PC-9 (cell line): ENCODE data around the gene ZNF443. TPM values are rescaled to one million over a fixed set of nuclear protein-coding genes. Genes with fewer than 3 reads are reported as not detected.
"Not testable (repeated sequence)": the region's sequence is repeated elsewhere in the genome, so short reads cannot be mapped to it uniquely, and the experiment has no call there.

ENCODE experiments used
- BruUV-seq: library from RNA; stranded (reverse); fragments of 400-500 nt; replicated peaks from 2 replicates; lab custom pipeline; 2021; lab: Mats Ljungman, UMichigan
- CTCF ChIA-PET: fragments of 300-600 bp; sonication (Branson Sonifier 250); formaldehyde crosslinking; loops from one replicate; lab custom pipeline; 2022; ENCODE audit warnings: antibody characterized with exemption; lab: Charles Lee
- POLR2A ChIA-PET: fragments of 300-600 bp; sonication (Branson Sonifier 250); formaldehyde crosslinking; loops from one replicate; lab custom pipeline; 2022; ENCODE audit warnings: antibody characterized with exemption; ENCODE audit not compliant: unreplicated experiment; lab: Charles Lee
- DNase-seq, 2 experiments: peaks; one replicate each; pipeline versions ENCODE4 v3.0.0 to v3.0.0-alpha.2; 2015 to 2022; ENCODE audit warnings: mixed read lengths in 1 of 2
- H2AFZ ChIP-seq: fragments of 200-600 bp; sonication (generic); 2 replicates; pipeline ENCODE4 v1.8.1; 2017; ENCODE audit warnings: antibody characterized with exemption
- H3F3A ChIP-seq: fragments of 200-600 bp; sonication (generic); 2 replicates; pipeline ENCODE4 v1.8.1; 2017; ENCODE audit warnings: antibody characterized with exemption, mild to moderate bottlenecking, low read depth; ENCODE audit not compliant: insufficient read depth
- H3K27ac ChIP-seq: fragments of 200-600 bp; sonication (generic); 2 replicates; pipeline ENCODE4 v1.6.1; 2016; ENCODE audit warnings: mixed run types
- H3K27me3 ChIP-seq: fragments of 200-600 bp; sonication (generic); 2 replicates; pipeline ENCODE4 v1.6.1; 2016; ENCODE audit warnings: low read depth, mixed run types; ENCODE audit not compliant: insufficient read depth
- H3K36me3 ChIP-seq: fragments of 200-600 bp; sonication (generic); 2 replicates; pipeline ENCODE4 v1.6.1; 2016; ENCODE audit warnings: low read depth, mixed run types
- H3K4me1 ChIP-seq: fragments of 200-600 bp; sonication (generic); replicated peaks from 2 replicates; pipeline ENCODE4 v1.6.1; 2016; ENCODE audit warnings: mixed run types; ENCODE audit not compliant: insufficient read depth
- H3K4me2 ChIP-seq: fragments of 200-600 bp; sonication (generic); 2 replicates; pipeline ENCODE4 v1.6.1; 2017; ENCODE audit warnings: mixed run types
- H3K4me3 ChIP-seq: fragments of 200-600 bp; sonication (generic); 2 replicates; pipeline ENCODE4 v1.6.1; 2016; ENCODE audit warnings: mixed run types
- H3K79me2 ChIP-seq: fragments of 200-600 bp; sonication (generic); 2 replicates; pipeline ENCODE4 v1.6.1; 2017; ENCODE audit warnings: low read depth, mixed run types
- H3K9me2 ChIP-seq: fragments of 200-600 bp; sonication (generic); 2 replicates; pipeline ENCODE4 v1.8.1; 2017; ENCODE audit warnings: mild to moderate bottlenecking; ENCODE audit not compliant: insufficient read depth
- H3K9me3 ChIP-seq: fragments of 200-600 bp; sonication (generic); 2 replicates; pipeline ENCODE4 v1.8.1; 2016; ENCODE audit warnings: low read depth; ENCODE audit not compliant: insufficient read depth
- H4K20me1 ChIP-seq: fragments of 200-600 bp; sonication (generic); 2 replicates; pipeline ENCODE4 v1.8.1; 2017; ENCODE audit not compliant: insufficient read depth
- CTCF ChIP-seq: fragments of 200-600 bp; sonication (generic); conservative IDR thresholded peaks from 2 replicates; pipeline ENCODE4 v1.6.1; 2017; ENCODE audit warnings: mixed run types, antibody characterized with exemption, mild to moderate bottlenecking, moderate library complexity
- EZH2 ChIP-seq: fragments of 200-600 bp; sonication (generic); IDR thresholded peaks from 2 replicates; pipeline ENCODE4 v1.8.0; 2017; ENCODE audit warnings: antibody characterized with exemption, low read depth
- intact Hi-C: fragments of 100-400 bp; cut with micrococcal nuclease; formaldehyde crosslinking; loops from one replicate; pipeline ENCODE4 v1.10.0; 2022; ENCODE audit not compliant: unreplicated experiment
- total RNA-seq: library from RNA; stranded (reverse); gene quantifications from 2 replicates; pipeline ENCODE4 v1.2.3, GENCODE V29; 2021

The ZNF443 gene
- total RNA-seq, 1 experiment from 2014 or later: 3.3 TPM

GRCh38 chr19:12425888-12426274 is 14.9 kb downstream of the ZNF443 start:
- H3F3A ChIP-seq: no peaks in the 10 kb centered on the region
- H3K36me3 ChIP-seq: peaks cover 7% of the 10 kb centered on the region
- no peak overlapping the region for H2AFZ ChIP-seq
- H3K9me2 ChIP-seq: no peaks in the 10 kb centered on the region
- H3K27ac ChIP-seq: no peak overlapping the region
- H3K4me3 ChIP-seq: no peak overlapping the region
- H3K4me1 ChIP-seq: no peaks in the 10 kb centered on the region
- intact Hi-C loops: no loop called here
- DNase-seq: no peak
- H3K4me2 ChIP-seq: no peak overlapping the region
- peaks cover 19% of the 10 kb centered on the region for H3K9me3 ChIP-seq
- CTCF ChIA-PET: interaction anchor here (0.6 kb wide), 1 partner anchor 971 kb away, joined by 3 read pairs; no protein-coding TSS in a partner anchor
- TF ChIP-seq CTCF (no peak), EZH2 (no peak)
- H3K79me2 ChIP-seq: no peaks in the 10 kb centered on the region
- H4K20me1 ChIP-seq: no peaks in the 10 kb centered on the region
- POLR2A ChIA-PET: no interaction called here
- no TSS peak for BruUV-seq
- H3K27me3 ChIP-seq: no peaks in the 10 kb centered on the region

DNA sequence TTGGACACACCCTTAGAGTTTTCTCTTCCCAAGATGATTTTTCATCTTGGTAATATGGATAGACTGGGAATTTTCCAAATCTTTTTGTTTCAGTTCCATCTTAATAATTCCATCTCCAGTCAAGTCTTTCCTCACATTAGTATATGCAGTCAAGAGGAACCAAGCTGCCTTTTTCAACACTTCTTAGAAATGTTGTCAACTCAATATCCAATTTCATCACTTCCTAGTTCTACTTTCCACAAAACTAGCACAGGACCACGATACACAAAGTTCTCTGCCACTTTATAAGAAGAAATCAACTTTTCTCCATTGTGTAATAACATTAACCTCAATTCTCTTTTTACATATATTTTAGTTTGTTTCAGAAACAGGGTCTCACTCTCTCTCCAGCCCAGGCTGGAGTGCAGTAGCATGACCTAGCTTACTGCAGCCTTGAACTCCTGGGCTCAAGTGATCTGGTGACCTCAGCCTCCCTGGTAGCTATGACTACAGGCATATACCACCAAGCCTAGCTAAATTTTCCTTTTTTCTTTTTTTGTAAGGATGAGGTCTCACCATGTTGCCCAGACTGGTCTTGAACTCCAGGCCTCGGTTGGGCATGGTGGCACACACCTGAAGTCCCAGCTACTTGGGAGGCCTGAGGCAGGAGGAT is 15.5 kb downstream of the ZNF443 start:
- ChIA-PET POLR2A (no interaction called here), CTCF (interaction anchor here (0.6 kb wide), 1 partner anchor 971 kb away, joined by 3 read pairs; no protein-coding TSS in a partner anchor)
- Histone ChIP-seq H3K27ac (no peak overlapping the region), H3K36me3 (peaks cover 2% of the 10 kb centered on the region; the same call in 1 of the 2 replicates), H3K4me1 (no peaks in the 10 kb centered on the region), H4K20me1 (no peaks in the 10 kb centered on the region), H3K27me3 (no peaks in the 10 kb centered on the region), H3K79me2 (no peaks in the 10 kb centered on the region), H3F3A (no peaks in the 10 kb centered on the region), H3K4me3 (no peak overlapping the region), H3K9me2 (no peaks in the 10 kb centered on the region), H3K9me3 (peaks cover 13% of the 10 kb centered on the region), H2AFZ (no peak overlapping the region), H3K4me2 (no peak overlapping the region)
- no peak for TF ChIP-seq EZH2
- TF ChIP-seq CTCF: no peak
- intact Hi-C loops: no loop called here
- DNase-seq: no peak
- no TSS peak for BruUV-seq

DNA sequence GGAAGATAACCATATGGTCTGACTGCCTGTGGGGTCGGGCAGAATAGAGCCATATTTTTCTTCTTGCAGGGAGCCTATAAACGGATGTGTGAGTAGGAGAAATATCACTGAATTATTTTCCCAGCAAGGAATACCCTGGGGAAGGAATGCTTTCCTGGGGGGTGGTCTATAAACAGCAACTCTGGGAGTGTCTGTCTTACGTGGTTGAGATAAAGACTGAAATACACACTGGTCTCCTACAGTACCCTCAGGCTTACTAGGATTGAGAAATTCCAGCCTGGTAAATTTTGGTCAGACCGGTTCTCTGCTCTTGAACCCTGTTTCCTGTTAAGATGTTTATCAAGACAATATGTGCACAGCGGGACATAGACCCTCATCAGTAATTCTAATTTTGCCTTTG is 23.5 kb downstream of the ZNF443 start:
- H3K27ac ChIP-seq, intact Hi-C loops, H3K27me3 ChIP-seq, POLR2A ChIA-PET, H3F3A ChIP-seq, H3K4me3 ChIP-seq, H3K36me3 ChIP-seq, BruUV-seq, H3K4me2 ChIP-seq, H3K9me2 ChIP-seq, H3K9me3 ChIP-seq, H2AFZ ChIP-seq, CTCF ChIA-PET, H3K79me2 ChIP-seq, H3K4me1 ChIP-seq, DNase-seq, H4K20me1 ChIP-seq: not testable (repeated sequence)
